Stomach smooth muscle (tissue), 2 donors: ENCODE measurements around the gene ISOC1.

Experiments
- H3K27ac ChIP-seq: one replicate; pipeline ENCODE4 v1.7.0; 2013; ENCODE audit warnings: mild to moderate bottlenecking, low read length, inconsistent platforms
- H3K27me3 ChIP-seq, 2 donors: one replicate each; pipeline ENCODE4 v1.7.0; 2013; ENCODE audit warnings: low read length in 2 of 2; ENCODE audit not compliant: insufficient read depth in 2 of 2, control insufficient read depth in 1 of 2
- H3K36me3 ChIP-seq, 2 donors: one replicate each; pipeline ENCODE4 v1.7.0; 2013; ENCODE audit warnings: low read length in 2 of 2; ENCODE audit not compliant: control insufficient read depth in 2 of 2, insufficient read depth in 2 of 2
- H3K4me1 ChIP-seq: one replicate; pipeline ENCODE4 v1.7.0; 2013; ENCODE audit warnings: low read length; ENCODE audit not compliant: control insufficient read depth, insufficient read depth
- H3K4me3 ChIP-seq, 2 donors: one replicate each; pipeline ENCODE4 v1.7.0; 2013; ENCODE audit warnings: low read length in 2 of 2
- H3K9ac ChIP-seq, 2 donors: one replicate each; pipeline ENCODE4 v1.7.0; 2013; ENCODE audit warnings: low read length in 2 of 2, mild to moderate bottlenecking in 1 of 2
- H3K9me3 ChIP-seq, 2 donors: one replicate each; pipeline ENCODE4 v1.7.0; 2013; ENCODE audit warnings: low read length in 2 of 2; ENCODE audit not compliant: control insufficient read depth in 2 of 2
- donor health status: healthy.
- donor health status: Pancreatic carcinoma.

Gene ISOC1

DNA sequence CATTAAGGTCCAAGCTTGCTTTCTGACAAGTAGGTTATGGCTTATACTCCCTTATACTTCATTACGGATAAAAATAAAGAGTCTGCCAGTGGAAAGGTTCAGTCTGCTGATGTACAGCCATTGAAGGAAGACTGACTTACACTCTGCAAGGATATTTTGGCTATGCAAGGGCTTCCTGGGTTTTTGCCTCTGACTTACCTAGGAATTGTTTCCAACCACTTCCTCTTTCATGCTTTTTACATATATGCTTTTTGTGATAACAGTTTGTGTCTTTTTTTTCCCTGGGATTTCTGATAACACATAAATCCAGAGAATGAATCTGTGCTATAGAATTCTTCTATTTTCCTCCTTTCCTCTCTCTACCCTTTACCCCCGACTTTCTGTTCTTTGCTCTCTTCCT is 16.8 kb downstream of the ISOC1 start:
- Histone ChIP-seq H3K4me1 (no peaks in the 10 kb centered on the region), H3K27me3 (no peaks in the 10 kb centered on the region), H3K4me3 (no peak overlapping the region), H3K36me3 (peaks cover 6% of the 10 kb centered on the region in 2 donors), H3K27ac (no peak overlapping the region), H3K9me3 (no peaks in the 10 kb centered on the region), H3K9ac (no peak overlapping the region)

DNA sequence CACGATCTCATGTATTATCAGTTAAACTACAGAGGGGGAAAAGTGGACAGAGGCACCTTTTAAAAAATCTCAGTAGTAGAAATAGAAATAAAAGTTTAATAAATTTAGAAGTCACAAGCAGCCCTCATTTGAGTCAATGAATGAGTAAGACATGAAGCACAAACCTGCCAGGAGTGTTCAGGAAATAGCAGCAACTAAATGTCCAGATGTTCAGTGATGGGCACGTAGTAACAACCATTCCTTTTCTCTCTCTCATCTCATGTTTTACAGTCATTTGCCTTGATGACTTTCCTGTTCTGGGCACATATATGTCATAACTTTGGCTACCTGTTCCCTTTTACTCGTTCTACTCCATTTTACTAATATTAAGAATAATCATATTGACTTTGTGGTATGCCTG is 17.7 kb downstream of the ISOC1 start:
- peaks cover under 1 to 6% of the 10 kb centered on the region in 2 donors for H3K36me3 ChIP-seq
- no peak overlapping the region for H3K9ac ChIP-seq
- no peak overlapping the region for H3K4me3 ChIP-seq
- H3K27ac ChIP-seq: no peak overlapping the region
- no peaks in the 10 kb centered on the region for H3K4me1 ChIP-seq
- no peaks in the 10 kb centered on the region for H3K9me3 ChIP-seq
- H3K27me3 ChIP-seq: no peaks in the 10 kb centered on the region

DNA sequence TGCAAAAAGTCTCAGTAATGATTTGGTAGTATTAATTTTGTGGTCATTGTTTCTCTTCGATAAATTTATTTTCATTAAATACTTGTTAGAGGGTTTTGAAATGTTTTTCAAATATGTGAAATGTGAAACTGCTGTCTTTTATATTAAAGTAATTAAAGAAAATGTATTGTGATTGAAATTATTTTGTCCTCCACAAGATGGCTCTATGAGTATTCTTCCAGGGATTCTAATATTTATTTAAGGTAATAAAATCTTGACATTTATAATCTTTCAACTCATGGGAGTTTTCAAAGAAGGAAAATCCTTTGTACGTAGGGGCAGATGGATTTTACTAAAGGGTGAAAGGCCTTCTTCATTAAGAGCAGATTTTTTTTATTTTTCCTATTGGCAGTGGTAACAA is 19.3 kb downstream of the ISOC1 start:
- no peak overlapping the region for H3K4me3 ChIP-seq
- H3K9ac ChIP-seq: no peak overlapping the region
- H3K9me3 ChIP-seq: no peaks in the 10 kb centered on the region
- H3K27ac ChIP-seq: no peak overlapping the region
- H3K36me3 ChIP-seq: no peaks in the 10 kb centered on the region
- H3K27me3 ChIP-seq: no peaks in the 10 kb centered on the region
- no peaks in the 10 kb centered on the region for H3K4me1 ChIP-seq

DNA sequence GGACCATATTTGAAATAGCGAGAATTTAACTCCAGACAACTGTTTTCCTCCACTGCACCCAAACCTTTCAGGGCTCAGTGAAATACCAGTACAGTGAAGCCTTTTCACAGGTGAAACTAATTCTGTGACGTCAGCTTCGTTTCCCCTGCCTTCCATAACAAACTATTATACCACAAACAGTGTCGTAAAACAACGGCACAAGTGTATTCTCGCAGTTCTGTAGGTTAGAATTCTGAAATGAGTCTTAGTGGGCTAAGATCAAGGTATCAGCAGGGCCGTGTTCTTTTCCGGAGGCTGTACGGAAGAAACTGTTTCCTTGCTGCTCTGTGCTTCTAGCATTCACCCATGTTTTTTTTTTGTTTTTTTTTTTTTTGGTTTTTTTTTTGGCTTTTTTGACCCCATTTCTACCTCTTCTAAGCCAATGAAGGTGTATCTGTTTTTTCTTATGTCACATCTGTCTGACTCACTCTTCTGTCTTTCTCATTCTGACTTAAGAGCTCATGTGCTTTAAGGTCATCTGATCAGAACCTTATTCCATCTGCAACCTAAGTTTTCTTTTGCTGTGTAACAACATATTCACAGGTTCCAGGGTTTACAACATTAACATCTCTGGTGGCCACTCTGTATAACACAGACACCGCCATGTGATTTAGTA is 20.1 kb downstream of the ISOC1 start:
- H3K36me3 ChIP-seq: no peaks in the 10 kb centered on the region
- no peaks in the 10 kb centered on the region for H3K9me3 ChIP-seq
- no peak overlapping the region for H3K9ac ChIP-seq
- no peak overlapping the region for H3K4me3 ChIP-seq
- no peaks in the 10 kb centered on the region for H3K4me1 ChIP-seq
- H3K27ac ChIP-seq: no peak overlapping the region
- no peaks in the 10 kb centered on the region for H3K27me3 ChIP-seq

DNA sequence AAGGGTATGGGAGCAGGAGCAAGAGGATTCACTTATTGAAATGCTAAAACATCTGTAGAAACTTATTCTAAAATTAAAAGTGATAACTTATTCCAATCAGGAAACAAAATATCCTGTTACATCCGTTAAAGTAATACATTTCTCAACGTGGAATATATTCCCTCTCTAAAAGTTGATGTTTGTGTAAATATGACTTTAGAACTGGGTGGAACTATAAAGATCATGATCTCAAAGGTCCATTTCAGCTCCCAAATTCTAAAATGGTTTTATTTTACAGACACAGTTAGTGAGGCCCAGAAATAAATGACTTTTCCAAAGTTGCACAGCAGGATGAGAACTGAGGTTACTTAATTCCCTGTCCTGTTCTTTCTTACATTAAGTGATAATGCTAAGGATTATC is 21.1 kb downstream of the ISOC1 start:
- Histone ChIP-seq H3K9me3 (no peaks in the 10 kb centered on the region), H3K27ac (no peak overlapping the region), H3K4me3 (no peak overlapping the region), H3K27me3 (no peaks in the 10 kb centered on the region), H3K4me1 (no peaks in the 10 kb centered on the region), H3K36me3 (no peaks in the 10 kb centered on the region), H3K9ac (no peak overlapping the region)

DNA sequence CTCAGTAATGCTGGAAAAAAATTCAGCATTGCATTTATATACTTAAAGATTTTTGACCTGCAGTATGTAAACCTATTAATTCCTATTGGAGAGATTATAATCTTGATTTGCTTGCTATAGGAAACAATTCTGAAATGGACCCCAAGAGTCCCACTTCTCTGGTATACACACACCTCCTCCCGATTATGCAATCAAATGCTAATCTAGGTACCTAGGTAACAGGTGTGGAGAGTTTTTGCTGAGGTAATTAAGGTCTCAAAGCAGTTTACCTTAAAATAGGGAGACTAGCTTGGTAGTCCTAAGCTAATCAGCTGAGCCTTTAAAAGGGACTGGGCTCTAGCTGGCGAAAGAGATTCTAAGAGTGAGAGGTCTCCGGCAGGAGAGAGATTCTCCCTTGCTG is 22.2 kb downstream of the ISOC1 start:
- Histone ChIP-seq H3K4me3 (no peak overlapping the region), H3K9me3 (no peaks in the 10 kb centered on the region), H3K36me3 (no peaks in the 10 kb centered on the region), H3K9ac (no peak overlapping the region), H3K4me1 (no peaks in the 10 kb centered on the region), H3K27me3 (no peaks in the 10 kb centered on the region), H3K27ac (no peak overlapping the region)

DNA sequence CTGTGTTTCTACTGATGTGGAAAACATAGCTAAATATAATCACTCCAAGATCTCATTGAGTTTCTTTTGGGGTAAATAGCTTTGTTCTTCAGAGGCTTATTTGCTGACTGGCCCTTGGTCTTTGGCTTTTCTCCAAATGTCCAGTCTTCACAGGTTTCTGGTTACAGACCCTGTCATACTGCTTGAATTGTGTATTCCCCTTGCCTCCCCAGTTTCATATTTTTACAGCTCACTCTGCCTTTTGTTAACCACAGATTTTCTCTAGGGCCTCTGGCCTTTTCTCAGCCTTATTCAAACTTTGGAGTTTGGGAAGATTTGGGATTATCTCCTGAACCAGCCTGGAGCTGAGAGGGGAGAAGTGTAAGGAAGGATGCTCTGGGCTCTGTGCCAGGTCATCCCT is 23.9 kb downstream of the ISOC1 start:
- H3K36me3 ChIP-seq: no peaks in the 10 kb centered on the region
- H3K4me3 ChIP-seq: no peak overlapping the region
- H3K9me3 ChIP-seq: no peaks in the 10 kb centered on the region
- H3K27me3 ChIP-seq: no peaks in the 10 kb centered on the region
- H3K27ac ChIP-seq: no peak overlapping the region
- H3K9ac ChIP-seq: no peak overlapping the region
- no peaks in the 10 kb centered on the region for H3K4me1 ChIP-seq

DNA sequence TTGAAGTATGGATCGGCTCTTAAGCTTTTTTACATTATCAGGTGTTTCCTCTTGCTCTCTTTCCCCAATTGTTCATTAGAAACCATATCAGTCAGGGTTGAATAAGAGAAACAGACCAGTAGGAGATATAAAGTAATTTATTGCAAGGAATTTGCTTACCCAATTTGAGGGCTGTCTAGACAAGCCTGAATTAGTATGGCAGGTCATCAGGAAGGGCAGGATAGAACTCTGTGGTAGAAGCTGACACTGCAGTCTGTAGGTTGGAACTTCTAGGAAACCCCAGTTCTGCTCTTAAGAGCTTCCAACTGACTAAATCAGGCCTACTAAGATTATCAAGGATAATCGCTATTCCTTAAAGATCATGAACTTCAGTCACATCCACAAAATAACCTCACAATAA is 24.3 kb downstream of the ISOC1 start:
- H3K36me3 ChIP-seq: no peaks in the 10 kb centered on the region
- no peaks in the 10 kb centered on the region for H3K27me3 ChIP-seq
- no peak overlapping the region for H3K4me3 ChIP-seq
- H3K27ac ChIP-seq: no peak overlapping the region
- no peaks in the 10 kb centered on the region for H3K4me1 ChIP-seq
- H3K9me3 ChIP-seq: no peaks in the 10 kb centered on the region
- H3K9ac ChIP-seq: no peak overlapping the region

DNA sequence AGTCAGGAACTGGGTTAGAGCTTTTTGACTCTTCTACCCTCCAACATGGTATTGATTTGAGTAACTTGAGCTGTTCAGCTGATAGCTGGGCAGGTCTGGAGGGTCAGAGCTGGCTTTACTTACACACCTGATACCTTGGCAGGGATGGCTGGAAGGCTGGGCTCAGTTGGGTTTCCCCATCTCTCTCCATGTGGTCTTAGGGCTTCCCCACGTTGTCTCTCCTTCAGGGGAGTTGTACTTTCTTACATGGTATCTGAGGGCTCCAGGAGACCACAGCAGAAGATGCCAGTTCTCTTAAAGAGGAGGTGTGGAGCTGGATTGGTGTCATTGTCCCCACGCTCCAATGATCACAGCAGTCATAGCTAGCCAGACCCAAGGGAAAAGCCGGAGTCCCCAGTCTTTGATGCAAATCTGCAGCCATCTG is 25.6 kb downstream of the ISOC1 start:
- no peak overlapping the region for H3K4me3 ChIP-seq
- no peaks in the 10 kb centered on the region for H3K4me1 ChIP-seq
- H3K9me3 ChIP-seq: no peaks in the 10 kb centered on the region
- H3K27ac ChIP-seq: no peak overlapping the region
- no peak overlapping the region for H3K9ac ChIP-seq
- H3K27me3 ChIP-seq: no peaks in the 10 kb centered on the region
- no peaks in the 10 kb centered on the region for H3K36me3 ChIP-seq

DNA sequence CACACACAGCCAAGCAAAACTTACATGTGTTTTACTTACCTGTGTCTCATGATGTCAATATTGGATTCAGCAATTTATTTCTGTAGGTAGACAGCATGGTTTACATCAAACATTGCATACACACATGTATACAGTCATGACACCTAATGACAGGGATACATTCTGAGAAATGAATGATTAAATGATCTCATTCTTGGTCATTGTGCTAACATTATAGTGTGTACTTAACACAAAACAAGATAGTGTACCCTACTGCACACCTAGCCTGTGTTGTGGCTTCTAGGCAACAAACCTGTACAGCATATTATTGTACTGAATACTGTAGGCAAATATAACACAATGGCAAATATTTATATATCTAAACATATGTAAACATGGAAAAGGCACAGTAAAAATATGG is 28.0 kb downstream of the ISOC1 start:
- Histone ChIP-seq H3K4me1 (no peaks in the 10 kb centered on the region), H3K27me3 (no peaks in the 10 kb centered on the region), H3K9me3 (no peaks in the 10 kb centered on the region), H3K27ac (no peak overlapping the region), H3K36me3 (no peaks in the 10 kb centered on the region), H3K9ac (no peak overlapping the region), H3K4me3 (no peak overlapping the region)

DNA sequence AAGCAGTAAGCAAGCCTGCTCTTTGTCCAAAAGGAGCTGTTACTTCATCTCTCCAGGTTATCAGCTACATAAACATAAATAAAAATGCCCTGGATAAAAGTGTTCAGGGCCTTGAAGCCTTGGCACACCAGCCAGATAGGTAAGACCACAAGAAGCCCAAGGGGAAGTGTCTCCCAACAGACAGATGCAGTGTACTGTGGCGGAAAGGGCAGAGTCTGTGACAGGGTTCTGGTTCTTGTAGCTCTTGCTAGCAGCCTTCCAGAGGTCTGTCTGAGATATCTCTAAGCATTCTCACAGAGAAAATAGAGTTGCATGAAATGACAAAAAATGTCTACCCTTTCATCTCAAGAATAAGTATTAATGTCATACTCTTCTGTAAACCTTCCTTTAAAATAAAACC is 30.1 kb downstream of the ISOC1 start:
- H3K27me3 ChIP-seq: no peaks in the 10 kb centered on the region
- no peaks in the 10 kb centered on the region for H3K36me3 ChIP-seq
- H3K4me1 ChIP-seq: no peaks in the 10 kb centered on the region
- no peak overlapping the region for H3K27ac ChIP-seq
- no peak overlapping the region for H3K9ac ChIP-seq
- H3K4me3 ChIP-seq: no peak overlapping the region
- no peaks in the 10 kb centered on the region for H3K9me3 ChIP-seq
